HG03196 (cell line): Measurements from ENCODE around the gene CNPY1.
"Not testable (repeated sequence)": the region's sequence is repeated elsewhere in the genome, so short reads cannot be mapped to it uniquely, and the experiment has no call there.

Experiments
- ATAC-seq: cut with Tn5 transposase; IDR thresholded peaks from one replicate; pipeline ENCODE4 v1.9.1; 2021; ENCODE audit not compliant: unreplicated experiment

Gene CNPY1

DNA sequence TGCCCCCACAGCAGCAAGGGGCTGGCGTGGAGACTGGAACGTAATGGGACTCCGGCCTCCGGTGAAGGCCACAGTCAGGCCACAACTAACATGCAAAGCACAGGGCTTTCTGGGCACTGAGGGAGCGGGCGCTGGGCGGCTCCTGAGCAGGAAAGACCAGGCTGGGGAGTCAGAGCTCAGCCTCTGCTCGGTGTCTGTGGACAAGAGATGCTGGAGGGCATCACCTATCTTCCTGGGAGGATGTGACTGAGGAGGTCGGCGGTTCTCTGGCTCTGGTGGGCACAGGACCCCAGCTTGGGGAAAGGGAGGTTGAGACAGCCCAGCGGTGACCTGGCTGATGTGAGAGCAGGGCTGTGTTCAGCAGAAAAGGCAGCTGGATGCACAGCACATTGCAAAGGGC lies 11.7 kb downstream of the CNPY1 start:
- ATAC-seq, result no peak

DNA sequence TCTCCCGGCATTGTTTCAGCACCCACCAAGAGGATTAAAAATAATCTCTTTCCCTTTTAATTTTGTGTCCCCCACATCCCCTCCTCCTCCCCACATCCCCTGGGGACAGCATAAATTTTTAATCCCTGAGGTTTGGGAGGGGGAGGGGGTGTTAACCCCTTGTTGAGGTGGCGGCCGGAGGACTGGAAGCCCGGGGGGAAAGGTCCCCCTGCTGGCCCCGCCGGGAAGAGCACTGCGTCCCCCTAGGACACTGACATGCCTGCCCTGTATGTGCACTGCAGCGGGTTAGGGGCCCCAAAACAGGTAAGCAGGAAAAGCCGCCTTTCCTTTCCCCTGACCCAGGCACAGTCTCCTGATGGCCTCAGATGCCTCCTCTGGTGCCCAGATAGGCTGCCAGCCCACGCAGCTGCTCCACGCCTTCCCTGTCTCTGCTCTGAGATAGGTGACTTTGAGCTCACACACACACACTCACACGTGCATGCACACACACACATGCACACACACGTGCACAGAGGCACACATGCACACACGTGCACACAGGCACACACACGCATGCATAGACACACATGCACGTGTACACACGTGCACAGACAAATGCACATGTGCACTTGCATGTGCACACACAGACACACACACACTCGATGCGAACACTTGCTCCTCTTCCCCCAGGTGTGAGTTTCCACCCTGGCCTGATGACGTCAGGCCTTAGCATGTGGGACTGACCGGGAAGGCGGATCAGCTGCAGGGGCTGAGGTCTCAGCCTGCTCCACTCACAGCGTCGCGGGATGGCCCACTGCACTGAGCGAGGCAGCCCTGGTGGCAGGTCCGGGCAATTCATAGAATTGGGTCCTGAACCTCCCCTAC lies 12.3 kb downstream of the CNPY1 start:
- no peak for ATAC-seq

DNA sequence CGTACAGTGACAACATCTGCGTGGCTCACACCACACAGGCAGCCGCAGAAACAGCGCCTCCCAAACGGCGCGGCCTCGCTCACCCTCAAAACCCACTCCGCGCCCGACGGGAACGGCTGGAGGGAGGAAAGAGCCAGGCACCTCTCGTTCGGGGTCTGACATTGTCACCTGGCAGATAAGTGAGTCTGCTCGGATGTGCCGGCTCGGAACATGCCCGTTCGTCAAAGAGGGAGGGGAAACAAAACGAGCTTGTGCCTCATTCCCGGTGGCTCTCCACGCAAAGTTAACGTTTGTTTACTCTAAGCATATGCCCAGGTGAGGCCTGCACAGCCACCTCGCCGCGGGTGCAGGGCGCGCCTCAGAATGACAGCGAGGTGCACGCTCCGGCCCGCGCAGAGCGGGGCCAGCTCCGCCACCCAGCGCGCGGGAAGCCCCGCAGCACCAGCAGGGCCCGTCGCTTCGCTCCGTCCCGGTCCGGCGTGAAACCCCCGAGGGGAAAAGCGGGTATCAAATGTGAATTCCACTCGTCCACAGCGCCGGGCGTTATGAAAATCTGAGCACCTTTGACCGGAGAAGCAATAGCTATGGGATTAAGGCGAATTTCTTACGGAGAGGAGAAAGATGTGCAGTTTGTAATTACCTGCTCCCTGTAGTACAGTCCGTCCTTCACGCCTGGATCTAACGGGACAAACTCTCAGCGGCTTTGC lies 13.1 kb downstream of the CNPY1 start:
- no peak for ATAC-seq

DNA sequence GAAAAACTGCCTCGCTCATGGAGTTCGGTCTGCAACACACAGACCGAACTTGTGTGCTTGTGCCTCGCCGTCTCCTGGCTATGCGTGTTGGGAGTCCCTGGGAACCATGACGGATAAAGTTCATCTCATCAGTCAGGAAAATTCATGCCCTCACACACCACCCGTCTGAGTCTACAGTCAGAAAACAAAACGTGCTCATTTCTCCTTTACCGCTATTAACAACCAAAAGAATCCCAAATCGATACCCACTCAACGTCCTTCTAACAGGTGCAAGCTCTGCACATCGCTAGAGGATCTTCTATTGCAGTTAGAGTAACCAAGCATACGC lies 13.6 kb downstream of the CNPY1 start:
- ATAC-seq, result no peak

GRCh38 chr7:155531681-155532080 lies 14.7 kb downstream of the CNPY1 start:
- no peak for ATAC-seq

- no peak for ATAC-seq
These were observed 15.8 kb downstream of the CNPY1 start for GRCh38 chr7:155530601-155531000.

- no peak for ATAC-seq
These were observed 16.5 kb downstream of the CNPY1 start for GRCh38 chr7:155529845-155530244.

DNA sequence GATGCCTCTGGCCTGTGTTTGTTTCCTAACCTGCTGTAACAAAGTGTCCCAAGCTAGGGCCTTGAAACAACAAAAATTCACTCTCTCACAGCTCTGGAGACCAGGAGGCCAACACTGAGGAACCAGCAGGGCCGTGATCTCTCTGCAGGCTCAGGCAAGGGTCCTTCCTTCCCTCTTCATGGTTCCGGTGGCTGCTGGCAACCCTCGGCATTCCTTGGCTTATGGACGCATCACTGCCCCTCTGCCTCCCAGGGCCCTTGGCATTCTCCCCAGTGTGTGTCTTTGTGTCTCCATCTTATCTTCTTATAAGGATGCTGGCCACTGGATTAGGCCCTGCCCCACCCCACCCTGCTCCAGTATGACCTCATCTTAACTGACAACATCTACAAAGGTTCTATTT lies 17.0 kb downstream of the CNPY1 start:
- no peak for ATAC-seq

DNA sequence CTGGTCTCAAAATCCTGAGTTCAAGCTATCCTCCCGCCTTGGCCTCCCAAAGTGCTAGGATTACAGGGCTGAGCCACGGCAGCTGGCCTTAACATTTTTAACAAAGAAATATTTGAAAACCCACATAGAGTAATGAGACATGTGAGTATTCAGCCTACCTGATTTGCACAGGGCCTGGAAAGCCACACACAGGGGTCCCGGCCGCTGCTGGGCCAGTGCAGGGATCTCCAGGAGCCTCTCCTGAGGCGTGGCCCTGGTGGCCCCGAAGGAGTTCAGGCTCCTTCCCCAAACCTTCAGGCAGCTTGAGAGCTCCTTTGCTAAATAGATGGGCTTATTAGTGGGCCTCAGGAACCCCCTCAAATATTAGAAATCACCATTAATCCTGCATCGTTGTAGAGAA lies 18.7 kb downstream of the CNPY1 start:
- no peak for ATAC-seq

- no peak for ATAC-seq
These were observed 20.1 kb downstream of the CNPY1 start for GRCh38 chr7:155526225-155526624.

GRCh38 chr7:155524018-155524556 lies 22.3 kb downstream of the CNPY1 start:
- ATAC-seq, result no peak

DNA sequence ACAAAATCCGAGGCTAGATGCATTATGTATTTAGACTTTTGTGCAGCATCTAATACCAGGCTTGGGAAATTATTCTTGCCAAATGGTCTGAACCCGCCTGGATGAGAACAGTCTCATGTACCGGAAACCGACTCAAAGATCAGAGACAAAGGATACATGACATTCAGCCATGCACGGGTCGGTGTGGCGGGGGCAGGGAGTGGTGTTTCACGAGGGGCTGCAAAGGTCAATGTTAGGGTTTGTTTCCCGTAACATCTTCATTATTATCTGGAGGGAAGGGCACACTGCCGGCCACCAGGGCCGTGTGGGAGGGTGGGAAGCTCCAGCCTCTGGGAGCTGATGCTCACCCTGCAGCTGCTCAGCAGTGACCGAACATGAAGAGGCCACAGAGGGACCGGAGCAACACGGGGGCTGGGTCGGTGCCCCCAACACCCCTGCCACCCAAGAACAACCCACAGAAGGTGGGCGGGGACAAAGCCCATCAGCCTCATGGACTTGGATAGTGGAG lies 23.1 kb downstream of the CNPY1 start:
- ATAC-seq, result no peak

GRCh38 chr7:155521743-155522398 lies 24.5 kb downstream of the CNPY1 start:
- ATAC-seq, result no peak

GRCh38 chr7:155521007-155521742 lies 25.2 kb downstream of the CNPY1 start:
- ATAC-seq, result no peak

- ATAC-seq, result no peak
These were observed 26.2 kb downstream of the CNPY1 start for GRCh38 chr7:155520114-155520513.

DNA sequence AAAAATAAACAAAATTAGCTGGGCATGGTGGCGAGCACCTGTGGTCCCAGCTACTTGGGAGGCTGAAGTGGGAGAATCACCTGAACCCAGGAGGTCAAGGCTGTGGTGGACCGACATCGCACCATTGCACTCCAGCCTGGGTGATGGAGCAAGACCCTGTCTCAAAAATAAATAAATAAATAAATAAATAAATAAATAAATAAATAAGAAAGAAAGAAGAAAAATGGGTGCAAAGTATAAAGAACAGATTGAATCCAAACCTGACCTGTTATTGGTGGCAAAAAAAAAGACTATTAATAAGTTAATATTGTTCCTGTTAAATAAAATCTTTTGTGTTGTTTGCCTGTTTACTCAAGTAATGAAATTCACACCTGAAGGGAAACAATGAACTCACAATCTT lies 27.0 kb downstream of the CNPY1 start:
- ATAC-seq, result not testable (repeated sequence)

DNA sequence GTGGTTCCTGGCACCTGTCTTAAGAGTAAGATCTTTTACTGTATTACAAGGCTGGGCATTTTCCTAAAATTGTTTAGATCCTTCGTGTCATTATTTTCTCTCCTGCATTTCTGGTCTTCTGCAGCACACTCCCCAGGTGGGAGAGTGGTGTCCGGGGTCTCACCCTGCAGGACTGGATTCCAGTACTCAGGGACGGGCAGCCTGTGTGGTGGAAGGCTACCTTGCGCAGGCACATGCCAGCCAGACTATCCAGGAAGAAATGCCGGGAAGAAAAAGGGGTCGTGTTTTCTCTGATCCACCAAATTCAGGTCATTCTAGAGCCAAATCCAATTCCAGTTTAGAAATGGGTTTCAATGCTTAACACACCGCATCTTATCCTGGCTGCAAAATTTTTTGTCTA lies 27.7 kb downstream of the CNPY1 start:
- ATAC-seq, result no peak

GRCh38 chr7:155517969-155518368 lies 28.4 kb downstream of the CNPY1 start:
- no peak for ATAC-seq

DNA sequence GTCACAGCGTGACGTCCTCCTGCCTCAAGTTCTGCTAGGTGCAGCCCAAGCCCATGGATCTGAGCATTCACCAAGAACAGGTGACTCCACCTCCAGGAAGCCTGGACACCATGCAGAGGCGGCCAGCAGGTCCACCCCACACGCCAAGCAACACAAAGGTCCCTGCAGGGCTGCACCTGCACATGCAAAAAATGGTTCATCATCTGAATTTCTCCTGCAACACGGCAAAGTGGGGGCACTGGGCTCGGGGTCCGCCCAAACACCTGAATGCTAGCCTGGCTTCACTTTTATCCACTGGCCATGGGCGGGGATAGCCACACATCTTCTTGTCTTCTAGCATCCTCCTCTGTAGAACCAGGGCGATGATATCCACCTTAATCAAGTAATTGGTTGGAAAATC lies 28.9 kb downstream of the CNPY1 start:
- ATAC-seq, result no peak

- no peak for ATAC-seq
These were observed 29.9 kb downstream of the CNPY1 start for GRCh38 chr7:155516466-155516865.

DNA sequence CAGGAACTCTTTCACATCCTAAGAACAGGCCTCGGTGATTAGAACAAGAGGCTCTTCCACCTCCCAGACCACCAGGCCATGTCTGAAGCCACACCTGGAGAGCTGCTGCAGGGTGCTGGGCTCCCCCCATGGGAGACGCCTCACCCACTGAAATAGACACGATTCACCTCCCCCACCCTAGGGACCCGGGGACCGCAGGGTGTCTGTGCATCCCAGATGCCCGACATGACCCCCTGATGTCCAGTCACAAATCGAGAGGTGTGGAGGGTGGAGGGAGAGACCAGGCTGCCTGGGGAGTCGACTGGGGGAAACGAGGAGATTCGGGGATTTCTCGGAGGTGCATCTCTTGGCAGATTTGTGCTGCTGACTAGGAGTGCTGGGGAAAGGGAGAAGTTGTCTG lies 31.0 kb downstream of the CNPY1 start:
- ATAC-seq, result no peak
